GM08714 (cell line): ENCODE results near the gene TRIM42.

ENCODE experiments used
- H3K4me3 ChIP-seq: fragments of 200-500 bp; sonication (Bioruptor generic); 2 replicates; pipeline ENCODE4 v1.5.1; 2014; ENCODE audit warnings: mild to moderate bottlenecking, low read length, inconsistent platforms
- ZNF274 ChIP-seq: IDR thresholded peaks from 2 replicates; pipeline ENCODE4 v1.6.1; 2012; ENCODE audit warnings: mild to moderate bottlenecking, low read depth, low read length

The TRIM42 gene

DNA sequence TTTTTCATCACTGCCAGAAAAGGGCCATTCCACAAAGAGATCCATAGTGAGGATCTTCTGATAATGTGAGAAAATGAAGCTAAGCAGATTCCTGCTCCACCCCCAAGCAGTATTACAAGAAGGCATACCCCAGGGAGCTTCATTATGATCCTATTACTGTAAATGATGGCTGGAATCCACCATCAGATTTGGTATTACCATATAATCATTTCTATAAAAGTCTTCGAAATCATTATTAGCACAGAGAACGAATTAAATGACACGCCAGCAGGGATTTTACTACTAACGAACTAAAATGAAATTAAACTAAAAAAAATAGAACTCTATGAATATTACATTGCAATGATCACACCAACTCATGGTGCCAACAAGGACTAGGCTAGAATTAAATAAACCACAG is 24.4 kb downstream of the TRIM42 start:
- TF ChIP-seq ZNF274: no peak
- no peak overlapping the region for H3K4me3 ChIP-seq

DNA sequence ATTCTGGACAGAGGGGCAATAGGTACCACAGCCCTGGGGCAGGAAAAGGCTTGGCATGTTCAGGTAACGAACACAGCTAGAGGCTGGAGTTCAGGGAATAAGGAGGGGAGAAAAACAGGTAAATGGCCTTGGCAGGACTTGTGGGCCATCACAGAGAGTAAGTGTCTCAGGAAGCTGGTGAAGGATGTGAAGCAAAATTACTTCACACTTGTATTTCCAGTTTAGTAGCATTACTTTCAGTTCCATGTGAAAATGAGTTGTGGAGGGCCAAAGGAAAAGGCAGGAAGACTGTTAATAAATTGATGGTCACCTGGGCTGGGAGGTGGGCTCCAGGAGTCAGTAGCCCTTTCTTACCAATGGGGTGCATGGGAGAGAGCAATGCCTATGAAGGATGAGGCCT is 25.6 kb downstream of the TRIM42 start:
- H3K4me3 ChIP-seq: no peak overlapping the region
- TF ChIP-seq ZNF274: no peak

DNA sequence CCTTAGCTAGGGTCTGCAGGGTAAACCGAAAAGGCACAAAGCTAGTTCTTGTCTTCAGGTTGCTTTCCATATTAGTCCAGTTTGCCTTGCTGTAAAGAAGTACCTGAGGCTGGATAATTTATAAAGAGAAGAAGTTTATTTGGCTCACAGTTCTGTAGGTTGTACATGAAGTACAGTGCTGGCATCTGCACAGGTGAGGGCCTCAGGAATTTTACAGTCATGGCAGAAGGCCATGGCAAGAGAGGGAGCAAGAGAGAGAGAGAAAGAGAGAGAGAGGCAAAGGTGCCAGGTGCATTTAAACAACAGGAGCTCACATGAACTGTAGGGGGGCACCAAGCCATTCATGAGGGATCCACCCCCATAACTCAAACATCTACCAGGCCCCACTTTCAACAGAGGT is 26.9 kb downstream of the TRIM42 start:
- no peak for TF ChIP-seq ZNF274
- no peak overlapping the region for H3K4me3 ChIP-seq

DNA sequence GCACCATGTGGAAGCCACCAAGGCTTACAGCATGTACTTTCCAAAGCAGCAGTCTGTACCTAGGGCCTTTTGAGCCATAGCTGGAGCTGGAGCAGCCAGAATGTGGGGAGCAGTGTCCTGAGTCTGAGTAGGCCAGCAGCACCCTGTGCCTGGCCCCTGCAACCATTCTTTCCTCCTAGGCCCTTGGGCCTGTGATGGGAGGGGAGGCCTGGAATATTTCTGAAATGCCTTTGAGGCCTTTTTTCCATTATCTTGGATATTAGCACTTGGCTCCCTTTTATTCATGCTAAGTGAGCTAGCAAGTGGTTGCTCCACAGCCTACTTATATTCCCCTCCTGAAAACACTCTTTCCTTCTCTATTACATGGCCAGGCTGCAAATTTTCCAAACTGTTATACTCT is 28.1 kb downstream of the TRIM42 start:
- H3K4me3 ChIP-seq: no peak overlapping the region
- no peak for TF ChIP-seq ZNF274

- no peak for TF ChIP-seq ZNF274
- H3K4me3 ChIP-seq: no peak overlapping the region
Observed at GRCh38 chr3:140706360-140706759, 28.5 kb downstream of the TRIM42 start.

DNA sequence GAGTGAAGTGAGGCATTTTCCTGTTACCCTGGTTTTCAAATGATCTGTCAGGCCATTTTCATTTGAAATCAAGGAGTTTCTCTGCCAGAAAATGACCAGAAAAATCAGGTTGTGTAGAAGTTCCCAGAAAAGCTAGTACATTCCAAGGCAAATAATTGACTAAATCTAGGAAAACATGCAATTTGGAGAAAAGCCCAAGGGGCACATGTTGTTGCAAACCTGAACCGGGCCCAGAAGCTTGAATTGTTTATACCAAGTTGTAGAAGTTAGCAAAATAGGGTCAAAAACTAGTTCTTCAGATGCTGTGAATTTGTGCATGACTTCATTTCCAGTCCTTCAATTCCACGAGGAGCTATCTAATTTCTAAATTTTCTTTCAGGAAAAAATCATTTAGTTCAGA is 31.0 kb downstream of the TRIM42 start:
- no peak for TF ChIP-seq ZNF274
- no peak overlapping the region for H3K4me3 ChIP-seq

- no peak for TF ChIP-seq ZNF274
Observed at GRCh38 chr3:140709751-140710150, 31.9 kb downstream of the TRIM42 start.

DNA sequence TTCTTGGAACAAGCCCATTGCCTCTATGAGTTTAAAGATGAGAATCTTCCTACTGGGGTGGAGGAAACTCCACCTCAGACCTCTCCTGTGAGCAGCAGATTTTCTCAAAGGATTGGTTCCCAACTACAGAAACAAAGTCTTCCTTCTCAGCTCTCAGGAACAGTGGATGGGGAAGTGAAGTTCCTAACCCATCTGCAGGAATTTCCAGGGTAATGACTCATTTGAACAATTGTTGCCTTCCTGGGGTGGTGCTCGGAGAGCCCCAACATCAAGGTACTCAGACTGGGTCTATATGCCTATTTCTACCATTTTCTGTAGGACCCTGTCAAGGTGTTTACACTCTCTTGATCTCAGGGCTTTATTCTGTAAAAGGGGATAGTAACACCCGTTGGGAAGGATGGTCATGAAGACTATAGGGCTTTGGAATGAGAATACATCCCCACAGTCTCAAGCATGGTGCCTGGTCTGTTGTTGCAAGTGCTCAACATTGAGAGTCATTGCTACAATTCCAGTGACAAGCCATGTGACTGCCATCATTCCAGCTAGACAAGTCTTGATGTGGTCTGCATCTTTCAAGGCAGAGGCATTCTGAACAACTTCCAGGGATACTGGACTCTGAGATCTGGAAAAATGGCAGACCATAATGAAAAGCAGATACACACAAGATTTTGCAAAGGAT is 33.0 kb downstream of the TRIM42 start:
- H3K4me3 ChIP-seq: no peak overlapping the region
- TF ChIP-seq ZNF274: no peak

More at GRCh38 chr3:140709751-140710150, 31.9 kb downstream of the TRIM42 start:
- no peak overlapping the region for H3K4me3 ChIP-seq

DNA sequence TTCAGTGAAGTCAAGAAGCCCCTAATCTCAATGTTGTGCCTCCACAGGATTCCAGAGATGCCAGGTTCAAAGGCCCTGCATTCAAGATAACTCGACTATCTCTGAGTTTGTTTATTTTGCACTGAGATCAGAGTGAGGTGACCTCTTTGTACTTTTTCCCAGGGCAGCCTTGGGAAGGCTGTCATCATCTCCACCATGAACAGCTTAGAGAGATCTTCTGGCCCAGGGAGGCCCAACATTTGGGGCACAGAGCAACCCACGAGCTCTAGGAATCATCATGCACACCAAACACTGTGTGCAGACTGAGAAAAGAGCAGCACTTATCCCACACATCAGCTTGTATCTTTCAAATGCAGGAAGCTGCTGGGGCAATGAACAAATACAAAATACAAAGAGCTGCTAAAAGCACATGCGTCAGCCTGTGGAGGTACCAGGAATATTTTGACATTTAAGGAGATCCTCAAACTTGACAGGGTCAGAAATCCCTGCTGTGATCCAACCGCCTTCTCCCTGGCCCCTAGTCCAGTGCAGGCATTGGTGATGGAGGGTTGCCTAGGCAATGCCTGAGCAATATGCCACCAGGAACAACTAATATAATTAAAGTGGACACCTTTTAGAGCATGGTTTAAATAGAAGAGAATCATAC is 33.6 kb downstream of the TRIM42 start:
- no peak overlapping the region for H3K4me3 ChIP-seq
- no peak for TF ChIP-seq ZNF274

GRCh38 chr3:140712301-140712700 is 34.4 kb downstream of the TRIM42 start:
- no peak for TF ChIP-seq ZNF274
- H3K4me3 ChIP-seq: no peak overlapping the region

DNA sequence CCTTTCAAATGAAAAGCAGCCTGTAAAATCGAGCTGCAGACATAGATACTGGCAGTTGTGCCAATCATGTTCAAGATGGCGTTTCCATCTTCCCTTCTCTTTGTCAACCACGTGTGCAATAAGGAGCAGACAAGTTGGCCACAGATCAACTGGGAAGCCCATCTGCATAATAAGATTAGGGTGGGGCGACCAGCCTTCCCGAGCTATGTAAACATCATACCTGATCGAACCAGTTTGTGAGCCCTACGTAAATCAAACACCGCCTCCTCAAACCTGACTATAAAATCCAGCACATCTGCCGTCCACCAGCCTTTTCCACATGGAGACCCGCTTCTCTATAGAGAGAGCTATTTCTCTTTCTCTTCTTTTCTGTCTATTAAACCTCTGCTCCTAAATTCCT is 37.2 kb downstream of the TRIM42 start:
- H3K4me3 ChIP-seq: no peak overlapping the region
- TF ChIP-seq ZNF274: no peak

DNA sequence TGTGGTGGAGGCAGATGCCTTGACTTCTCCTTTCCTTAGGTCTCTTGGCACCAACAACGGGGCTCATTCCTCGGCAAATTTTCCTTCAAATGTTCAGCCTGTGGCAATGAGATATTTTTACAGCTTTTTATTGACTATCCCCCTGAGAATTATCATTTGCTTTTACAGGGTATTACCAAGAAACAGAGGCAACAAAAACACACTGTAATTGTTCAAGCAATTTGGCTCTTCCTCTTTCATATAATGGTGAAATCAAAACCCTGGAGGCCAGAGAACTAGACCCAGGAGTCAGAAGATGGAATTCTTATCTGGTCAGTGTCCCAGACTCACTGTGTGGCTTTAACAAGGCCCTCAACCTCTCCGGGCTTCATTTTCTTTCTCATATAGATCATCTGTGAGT is 40.1 kb downstream of the TRIM42 start:
- no peak overlapping the region for H3K4me3 ChIP-seq
- TF ChIP-seq ZNF274: no peak

DNA sequence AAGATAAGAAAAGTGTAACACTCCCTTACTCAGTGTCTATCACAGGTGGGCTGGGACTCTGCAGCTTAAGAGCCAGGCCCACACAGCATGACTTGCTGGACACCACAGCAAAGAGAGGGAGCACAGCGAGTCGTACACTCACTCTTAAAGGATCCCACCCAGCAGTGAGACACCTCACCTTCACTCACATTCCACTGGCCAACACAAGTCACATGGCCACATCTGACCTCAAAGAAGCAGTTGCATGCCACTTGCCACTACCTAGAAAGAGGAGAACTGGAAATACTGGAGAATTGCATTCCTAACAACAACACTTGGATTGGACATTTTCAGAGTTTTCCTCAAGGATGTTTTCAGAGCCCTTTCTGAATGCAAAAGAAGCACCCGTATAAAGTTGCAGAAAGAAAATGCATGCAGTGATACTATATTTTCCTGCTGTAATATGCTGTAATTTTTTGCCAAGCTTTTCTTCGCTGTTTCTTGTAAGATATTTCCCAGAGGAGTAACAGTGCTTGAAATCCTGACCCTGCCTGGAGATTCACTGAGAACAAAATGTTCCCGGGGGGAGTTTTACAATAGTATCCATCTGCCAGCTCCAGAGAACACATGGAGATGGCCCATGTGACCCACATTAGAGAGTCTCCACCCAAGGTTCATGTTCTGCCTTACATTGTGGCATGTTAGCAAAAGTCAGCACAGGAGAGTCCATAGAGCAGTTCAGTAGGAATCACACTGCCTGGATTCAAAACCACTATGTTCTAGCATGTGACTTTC is 42.2 kb downstream of the TRIM42 start:
- TF ChIP-seq ZNF274: no peak
- H3K4me3 ChIP-seq: no peak overlapping the region

GRCh38 chr3:140723576-140723975 is 45.7 kb downstream of the TRIM42 start:
- no peak for TF ChIP-seq ZNF274
- H3K4me3 ChIP-seq: no peak overlapping the region

DNA sequence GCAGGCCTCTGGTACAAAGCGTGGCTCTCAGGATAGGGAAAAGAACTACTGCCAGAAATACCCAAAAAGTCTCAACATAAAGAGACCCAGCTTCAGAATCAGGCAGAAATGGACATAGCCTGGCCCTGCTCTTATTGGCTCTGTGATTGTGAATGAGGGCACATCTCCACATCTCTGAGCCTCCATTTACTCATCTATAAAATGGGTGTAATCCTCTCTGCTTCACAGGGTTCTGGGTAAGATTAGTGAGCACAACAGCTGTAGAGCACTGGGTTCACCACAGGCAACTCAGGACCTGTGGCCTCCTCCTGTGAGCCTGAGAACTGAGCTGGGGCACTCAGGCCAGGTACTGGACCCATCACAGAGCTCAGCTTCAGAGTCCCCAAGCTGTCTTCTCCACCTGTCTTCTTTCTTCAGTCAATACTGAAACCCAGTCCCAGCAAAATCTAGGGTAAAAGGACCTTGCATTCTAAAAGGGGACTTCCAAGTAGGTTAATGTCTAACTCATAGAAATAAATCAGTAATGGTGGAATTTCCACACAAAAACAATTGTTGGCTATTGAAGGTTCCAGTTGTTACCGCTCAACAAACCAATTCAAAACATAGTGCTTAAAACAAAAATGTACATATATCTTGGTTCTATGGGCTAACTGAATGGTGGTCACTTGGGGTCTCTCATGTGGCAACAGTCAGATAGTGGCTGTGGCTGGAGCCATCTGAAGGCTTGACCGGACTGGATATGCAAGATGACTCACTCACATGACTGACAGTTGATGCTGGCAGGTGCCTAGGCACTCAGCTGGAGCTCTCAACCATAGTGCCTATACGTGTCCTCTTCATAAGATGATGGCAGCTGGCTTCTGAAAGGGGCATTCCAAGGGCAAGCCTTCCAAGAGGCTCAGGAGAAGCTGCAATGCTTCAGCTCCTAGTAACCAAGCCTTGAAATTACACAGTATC is 47.3 kb downstream of the TRIM42 start:
- TF ChIP-seq ZNF274: no peak
- no peak overlapping the region; the same call in 1 of the 2 replicates for H3K4me3 ChIP-seq
